Mesenchymal stem cell (in vitro differentiated cells and primary cell): ENCODE data around the gene KPTN.

Experiments used
- DNase-seq: peaks from one replicate; pipeline ENCODE4 v3.0.0-alpha.2; 2013
- H2AFZ ChIP-seq: one replicate; pipeline ENCODE4 v1.6.1; 2013; ENCODE audit warnings: low read depth, mild to moderate bottlenecking, control low read depth, inconsistent platforms, low read length, moderate library complexity
- H2AK5ac ChIP-seq: 2 replicates; pipeline ENCODE4 v1.6.1; 2013; ENCODE audit warnings: low read length, moderate library complexity, mild to moderate bottlenecking, inconsistent platforms; ENCODE audit not compliant: severe bottlenecking
- H2BK120ac ChIP-seq: one replicate; pipeline ENCODE4 v1.6.1; 2013; ENCODE audit warnings: low read depth, mild to moderate bottlenecking, inconsistent platforms, low read length, moderate library complexity
- H2BK12ac ChIP-seq, 2 experiments: one replicate each; pipeline ENCODE4 v1.6.1; 2013; ENCODE audit warnings: inconsistent platforms in 2 of 2, low read length in 2 of 2, mild to moderate bottlenecking in 2 of 2, moderate library complexity in 2 of 2, control low read depth in 1 of 2
- H2BK15ac ChIP-seq: one replicate; pipeline ENCODE4 v1.6.1; 2013; ENCODE audit warnings: mild to moderate bottlenecking, low read depth, inconsistent platforms; ENCODE audit not compliant: poor library complexity, severe bottlenecking
- H2BK5ac ChIP-seq: 2 replicates; pipeline ENCODE4 v1.6.1; 2013; ENCODE audit warnings: low read depth, mild to moderate bottlenecking, low read length, control low read depth, inconsistent platforms; ENCODE audit not compliant: poor library complexity, severe bottlenecking
- H3K14ac ChIP-seq, 2 experiments: one replicate each; pipeline ENCODE4 v1.6.1; 2013; ENCODE audit warnings: inconsistent platforms in 2 of 2, low read length in 2 of 2, control low read depth in 1 of 2, mild to moderate bottlenecking in 1 of 2, moderate library complexity in 1 of 2
- H3K18ac ChIP-seq, 2 experiments: one replicate each; pipeline ENCODE4 v1.6.1; 2013; ENCODE audit warnings: inconsistent platforms in 2 of 2, low read length in 2 of 2, control low read depth in 1 of 2, low read depth in 1 of 2, mild to moderate bottlenecking in 1 of 2
- H3K23ac ChIP-seq, 2 experiments: one replicate each; pipeline ENCODE4 v1.6.1; 2013; ENCODE audit warnings: inconsistent platforms in 2 of 2, low read length in 2 of 2, mild to moderate bottlenecking in 2 of 2, moderate library complexity in 2 of 2, control low read depth in 1 of 2
- H3K27ac ChIP-seq: 2 replicates; pipeline ENCODE4 v1.5.1; 2013; ENCODE audit warnings: mild to moderate bottlenecking, moderate library complexity, low read length, control low read depth, inconsistent platforms; ENCODE audit not compliant: poor library complexity, severe bottlenecking
- H3K27me3 ChIP-seq, 2 experiments: 2 replicates each; pipeline versions ENCODE4 v1.6.1 to v1.7.0; 2013; ENCODE audit warnings: low read length in 2 of 2, mild to moderate bottlenecking in 2 of 2, moderate library complexity in 2 of 2, control low read depth in 1 of 2, inconsistent platforms in 1 of 2; ENCODE audit not compliant: control insufficient read depth in 1 of 2, insufficient read depth in 1 of 2
- H3K36me3 ChIP-seq, 2 experiments: 2 replicates each; pipeline versions ENCODE4 v1.6.1 to v1.7.0; 2013; ENCODE audit warnings: low read length in 2 of 2, control low read depth in 1 of 2, inconsistent platforms in 1 of 2, low read depth in 1 of 2, mild to moderate bottlenecking in 1 of 2; ENCODE audit not compliant: insufficient read depth in 2 of 2, control insufficient read depth in 1 of 2
- H3K4ac ChIP-seq, 2 experiments: one replicate each; pipeline ENCODE4 v1.6.1; 2013; ENCODE audit warnings: inconsistent platforms in 2 of 2, low read length in 2 of 2, mild to moderate bottlenecking in 2 of 2, moderate library complexity in 2 of 2, control low read depth in 1 of 2, low read depth in 1 of 2
- H3K4me1 ChIP-seq: 2 replicates; pipeline ENCODE4 v1.6.1; 2013; ENCODE audit warnings: low read depth, low read length, control low read depth; ENCODE audit not compliant: control insufficient read depth, insufficient read depth
- H3K4me2 ChIP-seq: 2 replicates; pipeline ENCODE4 v1.6.1; 2013; ENCODE audit warnings: low read length, mild to moderate bottlenecking, inconsistent platforms; ENCODE audit not compliant: poor library complexity, severe bottlenecking
- H3K4me3 ChIP-seq, 2 experiments: 2 replicates each; pipeline versions ENCODE4 v1.5.1 to v1.7.0; 2013; ENCODE audit warnings: low read length in 2 of 2, mild to moderate bottlenecking in 2 of 2, control low read depth in 1 of 2, low read depth in 1 of 2; ENCODE audit not compliant: insufficient read depth in 1 of 2
- H3K79me1 ChIP-seq: replicated peaks from 2 replicates; pipeline ENCODE4 v1.6.1; 2013; ENCODE audit warnings: mild to moderate bottlenecking, control low read depth, low read length, inconsistent platforms; ENCODE audit not compliant: poor library complexity, severe bottlenecking
- H3K9ac ChIP-seq: 2 replicates; pipeline ENCODE4 v1.7.0; 2013; ENCODE audit warnings: mild to moderate bottlenecking, low read length, moderate library complexity
- H3K9me3 ChIP-seq: 2 replicates; pipeline ENCODE4 v1.7.0; 2013; ENCODE audit warnings: mild to moderate bottlenecking, low read length; ENCODE audit not compliant: control insufficient read depth
- H4K8ac ChIP-seq: one replicate; pipeline ENCODE4 v1.6.1; 2013; ENCODE audit warnings: inconsistent platforms, mild to moderate bottlenecking, low read length, moderate library complexity
- H4K91ac ChIP-seq: one replicate; pipeline ENCODE4 v1.6.1; 2013; ENCODE audit warnings: mild to moderate bottlenecking, low read length, inconsistent platforms
- WGBS: methylation state at CpG from one replicate; pipeline ENCODE4 v1.1.7; 2013; ENCODE audit warnings: mixed read lengths; 5-methylcytosine and 5-hydroxymethylcytosine counted together

KPTN gene

GRCh38 chr19:47446534-47447469 is 37.2 kb downstream of the KPTN start:
- H2AFZ ChIP-seq = no peak overlapping the region
- H3K9me3 ChIP-seq = no peaks in the 10 kb centered on the region
- no peaks in the 10 kb centered on the region for H3K79me1 ChIP-seq
- H3K9ac ChIP-seq = no peak overlapping the region
- peak; percentile 29 for DNase-seq
- no peak overlapping the region for H3K4me2 ChIP-seq
- no peak overlapping the region for H3K4ac ChIP-seq
- H3K18ac ChIP-seq = peak overlapping the region in 1 of 2 experiments; percentile 54
- H3K23ac ChIP-seq = no peak overlapping the region
- peaks cover 84 to 94% of the 10 kb centered on the region in 2 experiments for H3K27me3 ChIP-seq
- H4K91ac ChIP-seq = no peak overlapping the region
- no peak overlapping the region for H3K4me3 ChIP-seq
- no peak overlapping the region for H2BK15ac ChIP-seq
- 11% methylated on average over 23 of the region's 28 CpGs for WGBS
- no peak overlapping the region for H2AK5ac ChIP-seq
- H2BK120ac ChIP-seq = no peak overlapping the region
- peaks cover 20% of the 10 kb centered on the region for H3K4me1 ChIP-seq
- no peaks in the 10 kb centered on the region for H3K36me3 ChIP-seq
- H3K14ac ChIP-seq = no peak overlapping the region
- H4K8ac ChIP-seq = no peak overlapping the region
- no peak overlapping the region for H2BK5ac ChIP-seq
- no peak overlapping the region for H3K27ac ChIP-seq
- H2BK12ac ChIP-seq = no peak overlapping the region

GRCh38 chr19:47445937-47446402 is 38.0 kb downstream of the KPTN start:
- H3K23ac ChIP-seq = no peak overlapping the region
- no peak overlapping the region for H2BK12ac ChIP-seq
- H3K36me3 ChIP-seq = no peaks in the 10 kb centered on the region
- peak; percentile 44 for DNase-seq
- H3K4me3 ChIP-seq = no peak overlapping the region
- H3K79me1 ChIP-seq = no peaks in the 10 kb centered on the region
- H3K14ac ChIP-seq = no peak overlapping the region
- H3K27ac ChIP-seq = no peak overlapping the region
- no peak overlapping the region for H3K4ac ChIP-seq
- H2AFZ ChIP-seq = no peak overlapping the region
- H3K4me1 ChIP-seq = peaks cover 20% of the 10 kb centered on the region
- H2BK5ac ChIP-seq = no peak overlapping the region
- WGBS = 11% methylated on average over 22 of the region's 22 CpGs
- H4K91ac ChIP-seq = no peak overlapping the region
- H3K4me2 ChIP-seq = peak overlapping the region; percentile 8
- H3K27me3 ChIP-seq = peaks cover 87 to 92% of the 10 kb centered on the region in 2 experiments
- H3K18ac ChIP-seq = no peak overlapping the region
- no peak overlapping the region for H2BK120ac ChIP-seq
- no peaks in the 10 kb centered on the region for H3K9me3 ChIP-seq
- no peak overlapping the region for H3K9ac ChIP-seq
- H2BK15ac ChIP-seq = no peak overlapping the region
- no peak overlapping the region for H4K8ac ChIP-seq
- no peak overlapping the region for H2AK5ac ChIP-seq

GRCh38 chr19:47445527-47445926 is 38.5 kb downstream of the KPTN start:
- Histone ChIP-seq H3K4ac (no peak overlapping the region), H2AFZ (no peak overlapping the region), H2BK15ac (no peak overlapping the region), H3K27me3 (peaks cover 88 to 95% of the 10 kb centered on the region in 2 experiments), H4K91ac (no peak overlapping the region), H3K4me3 (no peak overlapping the region), H3K4me2 (no peak overlapping the region), H3K14ac (no peak overlapping the region), H3K4me1 (peaks cover 20% of the 10 kb centered on the region), H2AK5ac (no peak overlapping the region), H2BK5ac (no peak overlapping the region), H3K18ac (no peak overlapping the region), H4K8ac (no peak overlapping the region), H3K36me3 (no peaks in the 10 kb centered on the region), H3K9me3 (no peaks in the 10 kb centered on the region), H2BK120ac (no peak overlapping the region), H3K23ac (no peak overlapping the region), H3K79me1 (no peaks in the 10 kb centered on the region), H3K9ac (no peak overlapping the region), H3K27ac (no peak overlapping the region), H2BK12ac (no peak overlapping the region)
- no peak for DNase-seq
- no CpG with 5 or more reads among the region's 4 CpGs for WGBS

- Histone ChIP-seq H2AK5ac (no peak overlapping the region), H2BK15ac (no peak overlapping the region), H4K8ac (no peak overlapping the region), H3K27ac (no peak overlapping the region), H3K36me3 (no peaks in the 10 kb centered on the region), H4K91ac (no peak overlapping the region), H3K27me3 (peaks cover 79 to 91% of the 10 kb centered on the region in 2 experiments), H3K18ac (no peak overlapping the region), H2BK120ac (no peak overlapping the region), H2BK5ac (no peak overlapping the region), H3K79me1 (no peaks in the 10 kb centered on the region), H3K4me3 (no peak overlapping the region), H2BK12ac (no peak overlapping the region), H3K9me3 (no peaks in the 10 kb centered on the region), H3K4me2 (no peak overlapping the region), H3K9ac (no peak overlapping the region), H2AFZ (no peak overlapping the region), H3K4ac (no peak overlapping the region), H3K23ac (no peak overlapping the region), H3K14ac (peak overlapping the region in 1 of 2 experiments; percentile 19), H3K4me1 (peaks cover 20% of the 10 kb centered on the region)
- 47% methylated on average over 19 of the region's 22 CpGs for WGBS
- no peak for DNase-seq
Observed at GRCh38 chr19:47444388-47444821, 39.6 kb downstream of the KPTN start.
